Tibial artery (tissue), 4 donors: ENCODE results near the gene ALKBH7.
A peak's percentile ranks its signal among the peaks of the same experiment; 100 is the strongest.
"Not testable (repeated sequence)": the region's sequence is repeated elsewhere in the genome, so short reads cannot be mapped to it uniquely, and the experiment has no call there.

Source experiments
- DNase-seq, 2 donors: peaks; one replicate each; pipeline ENCODE4 v3.0.0-alpha.2; 2019
- H3K27ac ChIP-seq, 2 donors: fragments of 200-600 bp; sonication (generic) in 1 of 2; 1 replicate in 1 of 2; 2 replicates in 1 of 2; pipeline ENCODE4 v1.5.1; 2018 to 2019; ENCODE audit warnings: mild to moderate bottlenecking in 1 of 2
- H3K27me3 ChIP-seq, 2 donors: fragments of 200-600 bp; sonication (generic) in 1 of 2; one replicate each; pipeline versions ENCODE4 v1.5.1 to v1.6.0; 2016 to 2019
- H3K36me3 ChIP-seq, 3 donors: fragments of 200-600 bp; sonication (generic) in 2 of 3; one replicate each; pipeline ENCODE4 v1.5.1; 2016 to 2019; ENCODE audit warnings: mild to moderate bottlenecking in 2 of 3
- H3K4me1 ChIP-seq, 4 donors: fragments of 200-600 bp; sonication (generic) in 2 of 4; 1 replicate in 3 of 4; 2 replicates in 1 of 4; pipeline ENCODE4 v1.5.1; 2016 to 2019
- H3K4me3 ChIP-seq, 2 donors: fragments of 200-600 bp; sonication (generic) in 1 of 2; 1 replicate in 1 of 2; 2 replicates in 1 of 2; pipeline ENCODE4 v1.5.1; 2018 to 2019; ENCODE audit warnings: mild to moderate bottlenecking in 2 of 2
- H3K9me3 ChIP-seq, 3 donors: fragments of 200-600 bp; sonication (generic) in 1 of 3; one replicate each; pipeline ENCODE4 v1.5.1; 2016 to 2019
- intact Hi-C: fragments of 100-400 bp; cut with DNase I; formaldehyde crosslinking; loops from one replicate; pipeline ENCODE4 v1.15.0; 2023; ENCODE audit warnings: low total_unique reads
- TF ChIP-seq, protein P1 (sequence below), 2 experiments: fragments of 200-600 bp in 1 of 2; fragments of 450-650 bp in 1 of 2; IDR thresholded peaks; one replicate each; pipeline ENCODE4 v1.5.1; 2017 to 2019; ENCODE audit warnings: antibody characterized with exemption in 2 of 2, mild to moderate bottlenecking in 1 of 2, moderate library complexity in 1 of 2

ALKBH7 gene

DNA sequence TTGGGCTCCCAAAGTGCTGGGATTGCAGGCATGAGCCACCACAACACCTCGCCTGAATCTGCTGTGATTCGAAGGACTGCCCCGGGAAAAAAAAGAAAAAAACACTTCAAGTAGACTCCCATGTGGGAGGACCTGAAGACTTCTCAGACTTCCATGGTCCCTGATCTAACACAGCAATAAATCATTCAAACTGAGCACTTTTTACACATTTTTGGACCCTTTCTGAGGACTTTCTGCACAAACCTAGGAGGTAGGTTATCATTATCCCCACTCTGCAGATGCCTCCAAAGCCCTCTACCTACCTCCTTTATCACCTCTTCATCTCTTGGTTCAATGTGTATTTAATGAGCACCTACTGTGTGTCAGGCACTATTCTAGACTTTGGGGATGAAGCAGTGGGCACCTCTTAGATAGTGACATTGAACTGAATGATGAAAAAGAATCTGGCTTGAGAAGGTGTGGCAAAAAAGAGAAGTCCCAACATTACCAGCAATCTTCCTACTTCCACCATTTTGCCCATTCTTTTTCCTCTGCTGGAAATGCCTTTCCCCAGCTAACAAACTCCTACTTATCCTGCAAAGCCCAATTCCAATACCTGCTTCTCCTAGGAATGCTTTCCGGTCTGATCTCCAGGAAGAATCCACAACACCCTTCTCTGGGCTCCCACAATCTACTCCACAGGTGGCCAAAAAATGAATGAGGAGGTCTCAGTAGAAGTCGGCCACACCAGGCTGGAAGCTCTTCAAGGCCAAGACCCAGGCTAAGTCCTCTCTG is 12.8 kb upstream of the ALKBH7 start:
- Histone ChIP-seq H3K9me3 (no peaks in the 10 kb centered on the region), H3K27ac (no peak overlapping the region), H3K36me3 (peaks cover 7 to 14% (median 8%) of the 10 kb centered on the region in 3 donors), H3K27me3 (no peaks in the 10 kb centered on the region), H3K4me3 (no peak overlapping the region), H3K4me1 (peaks cover 0 to 13% (median 9%) of the 10 kb centered on the region in 4 donors)
- no peak for DNase-seq
- intact Hi-C loops = no loop called here
- TF ChIP-seq, protein P1, sequence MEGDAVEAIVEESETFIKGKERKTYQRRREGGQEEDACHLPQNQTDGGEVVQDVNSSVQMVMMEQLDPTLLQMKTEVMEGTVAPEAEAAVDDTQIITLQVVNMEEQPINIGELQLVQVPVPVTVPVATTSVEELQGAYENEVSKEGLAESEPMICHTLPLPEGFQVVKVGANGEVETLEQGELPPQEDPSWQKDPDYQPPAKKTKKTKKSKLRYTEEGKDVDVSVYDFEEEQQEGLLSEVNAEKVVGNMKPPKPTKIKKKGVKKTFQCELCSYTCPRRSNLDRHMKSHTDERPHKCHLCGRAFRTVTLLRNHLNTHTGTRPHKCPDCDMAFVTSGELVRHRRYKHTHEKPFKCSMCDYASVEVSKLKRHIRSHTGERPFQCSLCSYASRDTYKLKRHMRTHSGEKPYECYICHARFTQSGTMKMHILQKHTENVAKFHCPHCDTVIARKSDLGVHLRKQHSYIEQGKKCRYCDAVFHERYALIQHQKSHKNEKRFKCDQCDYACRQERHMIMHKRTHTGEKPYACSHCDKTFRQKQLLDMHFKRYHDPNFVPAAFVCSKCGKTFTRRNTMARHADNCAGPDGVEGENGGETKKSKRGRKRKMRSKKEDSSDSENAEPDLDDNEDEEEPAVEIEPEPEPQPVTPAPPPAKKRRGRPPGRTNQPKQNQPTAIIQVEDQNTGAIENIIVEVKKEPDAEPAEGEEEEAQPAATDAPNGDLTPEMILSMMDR (IDR thresholded peaks at IDR 0.05) = no peak

DNA sequence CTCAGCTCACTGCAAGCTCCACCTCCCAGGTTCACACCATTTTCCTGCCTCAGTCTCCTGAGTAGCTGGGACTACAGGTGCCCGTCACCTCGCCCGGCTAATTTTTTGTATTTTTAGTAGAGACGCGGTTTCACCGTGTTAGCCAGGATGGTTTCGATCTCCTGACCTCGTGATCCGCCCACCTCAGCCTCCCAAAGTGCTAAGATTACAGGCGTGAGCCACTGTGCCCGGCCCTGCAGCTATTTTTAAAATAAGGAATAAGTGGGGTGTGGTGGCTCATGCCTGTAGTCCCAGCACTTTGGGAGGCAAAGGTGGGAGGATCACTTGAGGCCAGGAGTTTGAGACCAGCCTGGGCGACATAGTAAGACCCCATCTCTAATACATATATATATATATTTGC is 12.1 kb upstream of the ALKBH7 start:
- H3K27me3 ChIP-seq, H3K9me3 ChIP-seq, H3K27ac ChIP-seq, H3K4me3 ChIP-seq, intact Hi-C loops, DNase-seq: not testable (repeated sequence)
- H3K4me1 ChIP-seq = peaks cover 0 to 13% (median 9%) of the 10 kb centered on the region in 4 donors
- peaks cover 14 to 21% (median 15%) of the 10 kb centered on the region in 3 donors for H3K36me3 ChIP-seq

GRCh38 chr19:6360857-6361216 is 11.8 kb upstream of the ALKBH7 start:
- H3K4me1 ChIP-seq = peaks cover 0 to 13% (median 9%) of the 10 kb centered on the region in 4 donors
- H3K27me3 ChIP-seq, DNase-seq, intact Hi-C loops, H3K9me3 ChIP-seq: not testable (repeated sequence)
- H3K36me3 ChIP-seq = peaks cover 18 to 25% (median 19%) of the 10 kb centered on the region in 3 donors
- peak overlapping the region; percentile 76 to 98 for H3K4me3 ChIP-seq
- H3K27ac ChIP-seq = peak overlapping the region; percentile 83 to 97

- Histone ChIP-seq H3K4me1 (peaks cover 0 to 13% (median 9%) of the 10 kb centered on the region in 4 donors), H3K27me3 (no peaks in the 10 kb centered on the region), H3K9me3 (no peaks in the 10 kb centered on the region), H3K4me3 (peak overlapping the region; percentile 76 to 98), H3K27ac (peak overlapping the region; percentile 83 to 97), H3K36me3 (peaks cover 30 to 36% (median 31%) of the 10 kb centered on the region in 3 donors)
- TF ChIP-seq, protein P1 (IDR thresholded peaks at IDR 0.05) = no peak
- no peak for DNase-seq
- intact Hi-C loops = no loop called here
Observed at GRCh38 chr19:6362027-6362350, 10.6 kb upstream of the ALKBH7 start.

DNA sequence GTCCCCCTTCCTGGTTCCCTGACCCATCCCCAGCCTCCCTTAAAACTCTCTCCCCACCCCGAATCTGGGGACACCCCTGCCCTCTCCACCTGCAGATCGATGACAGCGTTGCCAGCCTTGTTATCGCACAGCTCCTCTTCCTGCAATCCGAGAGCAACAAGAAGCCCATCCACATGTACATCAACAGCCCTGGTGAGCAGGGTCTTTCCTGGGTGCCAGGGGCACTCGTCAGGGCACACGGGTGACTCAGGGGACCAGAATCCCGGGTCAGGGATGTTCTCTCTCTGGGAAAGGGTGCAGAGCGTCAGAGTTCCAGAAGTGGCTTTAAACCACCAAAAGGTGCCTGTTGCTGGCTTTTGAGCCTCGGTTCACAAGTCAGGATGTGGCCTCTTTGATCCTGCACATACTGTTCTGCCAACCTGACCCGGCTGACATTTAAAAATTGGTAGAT is 10.2 kb upstream of the ALKBH7 start:
- H3K9me3 ChIP-seq = no peaks in the 10 kb centered on the region
- H3K27ac ChIP-seq = peak overlapping the region; percentile 83 to 97
- intact Hi-C loops = no loop called here
- TF ChIP-seq, protein P1 (IDR thresholded peaks at IDR 0.05) = no peak
- DNase-seq = no peak
- H3K4me3 ChIP-seq = peak overlapping the region; percentile 76 to 98
- H3K4me1 ChIP-seq = peaks cover 0 to 13% (median 9%) of the 10 kb centered on the region in 4 donors
- H3K36me3 ChIP-seq = peaks cover 34 to 40% (median 34%) of the 10 kb centered on the region in 3 donors
- H3K27me3 ChIP-seq = no peaks in the 10 kb centered on the region

DNA sequence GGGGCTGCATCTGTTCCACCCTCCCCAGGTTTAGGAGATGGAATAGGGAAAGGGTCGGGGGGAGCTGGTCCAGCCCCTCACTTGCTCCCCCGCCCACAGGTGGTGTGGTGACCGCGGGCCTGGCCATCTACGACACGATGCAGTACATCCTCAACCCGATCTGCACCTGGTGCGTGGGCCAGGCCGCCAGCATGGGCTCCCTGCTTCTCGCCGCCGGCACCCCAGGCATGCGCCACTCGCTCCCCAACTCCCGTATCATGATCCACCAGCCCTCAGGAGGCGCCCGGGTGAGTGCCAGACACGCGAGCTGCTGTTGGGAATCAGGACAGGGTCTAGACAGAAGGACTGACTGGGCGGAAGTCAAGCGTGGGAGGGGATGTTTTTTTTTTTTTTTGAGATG is 8.2 kb upstream of the ALKBH7 start:
- TF ChIP-seq, protein P1 (IDR thresholded peaks at IDR 0.05) = no peak
- Histone ChIP-seq H3K27ac (no peak overlapping the region), H3K4me1 (peaks cover 0 to 13% (median 9%) of the 10 kb centered on the region in 4 donors), H3K27me3 (no peaks in the 10 kb centered on the region), H3K36me3 (peaks cover 48 to 60% (median 54%) of the 10 kb centered on the region in 3 donors), H3K4me3 (no peak overlapping the region), H3K9me3 (no peaks in the 10 kb centered on the region)
- no peak for DNase-seq
- intact Hi-C loops = no loop called here
